Activated naive CD4-positive, alpha-beta T cell treated with anti-CD3 and anti-CD28 coated beads, Interleukin-2, amount 50 U/mL, for 72 hours (primary cell): ENCODE measurements around the gene RPS6KA5. TPM values are rescaled to one million over a fixed set of nuclear protein-coding genes. Genes with fewer than 3 reads are reported as not detected.
A peak's percentile ranks its signal among the peaks of the same experiment; 100 is the strongest.
"Not testable (repeated sequence)": the region's sequence is repeated elsewhere in the genome, so short reads cannot be mapped to it uniquely, and the experiment has no call there.

ENCODE experiments used
- ATAC-seq, 2 donors: fragments of 150-1000 bp; cut with Tn5 transposase; 2 replicates each; pipeline ENCODE4 v1.10.0; 2021; ENCODE audit warnings: mild to moderate bottlenecking in 2 of 2, moderate library complexity in 2 of 2
- DNase-seq, 2 donors: peaks; one replicate each; pipeline ENCODE4 v3.0.0; 2021 to 2022; ENCODE audit warnings: low spot score in 2 of 2
- H3K27ac Mint-ChIP-seq, 2 donors: one replicate each; pipeline ENCODE4 v1.8.0; 2022; ENCODE audit warnings: mild to moderate bottlenecking in 2 of 2, mixed read lengths in 2 of 2
- H3K36me3 Mint-ChIP-seq, 2 donors: one replicate each; pipeline ENCODE4 v1.8.0; 2022; ENCODE audit warnings: mixed read lengths in 2 of 2
- H3K9me3 Mint-ChIP-seq, 2 donors: one replicate each; pipeline ENCODE4 v1.8.0; 2022; ENCODE audit warnings: mixed read lengths in 2 of 2
- total RNA-seq, 2 donors: library from RNA; stranded (reverse); gene quantifications; one replicate each; pipeline ENCODE4 v1.2.3, GENCODE V29; 2022

RPS6KA5 gene
- total RNA-seq, 2 donors from 2014 or later = 15.7 to 17.7 TPM

DNA sequence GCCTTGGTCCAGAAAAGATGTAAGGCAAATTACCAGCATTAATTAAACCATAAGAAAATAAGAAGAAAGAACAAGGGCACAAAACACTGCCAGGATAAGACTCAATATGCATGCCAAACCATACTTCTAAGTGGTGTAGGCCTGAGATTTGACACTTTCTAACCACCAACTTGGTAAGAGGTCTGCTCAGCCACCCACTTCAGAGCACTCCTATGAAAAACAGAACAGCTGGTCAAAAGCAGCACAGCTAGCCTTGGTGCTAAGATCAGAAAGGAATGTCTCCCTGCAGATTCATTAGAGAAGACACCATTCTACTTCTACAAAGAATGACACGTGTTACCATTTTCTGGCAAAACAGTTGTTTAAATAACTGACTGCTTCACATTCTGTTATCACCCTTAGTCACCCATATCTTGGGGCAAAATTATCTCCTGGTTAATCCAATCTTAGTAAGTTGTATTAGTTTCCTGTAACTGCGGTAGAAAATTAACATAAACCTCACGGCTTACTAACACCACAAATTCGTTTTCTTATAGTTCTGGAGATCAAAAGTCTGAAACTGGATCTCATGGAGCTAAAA is 13.2 kb downstream of the RPS6KA5 start:
- Mint-ChIP-seq H3K36me3 (peaks cover 0 to 6% of the 10 kb centered on the region in 2 donors), H3K9me3 (peaks cover 0 to 4% of the 10 kb centered on the region in 2 donors), H3K27ac (peak overlapping the region in 1 of 2 donors; percentile 38)
- ATAC-seq = peak; percentile 61 to 94
- no peak for DNase-seq

DNA sequence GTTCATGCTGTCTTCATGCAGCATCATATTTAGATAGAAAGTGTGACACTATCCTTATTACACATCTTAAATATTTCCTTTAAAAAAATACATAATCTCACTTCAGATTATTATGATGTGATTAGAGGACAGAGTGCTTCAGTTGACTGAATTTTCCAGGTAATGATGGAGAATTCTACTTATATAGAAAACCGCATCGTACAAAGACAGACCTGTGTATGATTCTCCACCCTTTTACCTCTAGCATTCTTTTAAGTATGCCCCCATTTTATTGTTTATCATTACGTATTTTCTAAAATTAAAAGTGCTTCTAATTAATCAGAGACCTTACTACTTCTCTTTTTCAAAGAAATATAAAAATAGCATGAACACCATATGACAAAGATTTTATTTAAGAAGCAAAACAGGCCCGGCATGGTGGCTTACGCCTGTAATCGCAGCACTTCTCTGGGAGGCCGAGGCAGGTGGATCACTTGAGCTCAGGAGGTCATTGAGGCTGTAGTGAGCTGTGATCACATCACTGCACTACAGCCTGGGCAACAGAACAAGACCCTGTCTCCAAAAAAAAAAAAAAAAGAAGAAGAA is 13.9 kb downstream of the RPS6KA5 start:
- H3K27ac Mint-ChIP-seq = no peak overlapping the region
- no peak for DNase-seq
- peaks cover 0 to 6% of the 10 kb centered on the region in 2 donors for H3K36me3 Mint-ChIP-seq
- ATAC-seq = no peak
- peaks cover 0 to 4% of the 10 kb centered on the region in 2 donors for H3K9me3 Mint-ChIP-seq

DNA sequence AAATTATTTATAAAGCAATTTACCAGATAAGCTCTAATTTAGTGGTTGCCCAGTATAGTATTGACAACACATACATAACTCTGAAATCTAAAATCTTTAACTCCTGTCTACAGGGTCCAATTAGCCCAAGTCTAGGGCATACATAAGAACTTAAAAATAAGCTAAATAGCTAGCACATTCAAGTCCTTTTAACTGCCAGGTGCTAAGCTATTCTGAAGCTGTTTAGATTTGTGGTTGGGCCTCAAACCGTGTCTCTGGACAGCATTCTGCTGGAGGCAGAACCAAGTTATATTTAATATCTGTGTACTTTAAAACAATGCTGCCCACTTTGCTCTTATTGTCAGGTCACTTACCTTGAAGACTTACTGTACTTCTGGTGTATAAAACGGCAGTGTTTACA is 19.0 kb downstream of the RPS6KA5 start:
- DNase-seq (no peak), ATAC-seq (no peak)
- no peak overlapping the region for H3K27ac Mint-ChIP-seq
- H3K36me3 Mint-ChIP-seq = peaks cover 0 to 6% of the 10 kb centered on the region in 2 donors
- H3K9me3 Mint-ChIP-seq = peaks cover 0 to 4% of the 10 kb centered on the region in 2 donors

DNA sequence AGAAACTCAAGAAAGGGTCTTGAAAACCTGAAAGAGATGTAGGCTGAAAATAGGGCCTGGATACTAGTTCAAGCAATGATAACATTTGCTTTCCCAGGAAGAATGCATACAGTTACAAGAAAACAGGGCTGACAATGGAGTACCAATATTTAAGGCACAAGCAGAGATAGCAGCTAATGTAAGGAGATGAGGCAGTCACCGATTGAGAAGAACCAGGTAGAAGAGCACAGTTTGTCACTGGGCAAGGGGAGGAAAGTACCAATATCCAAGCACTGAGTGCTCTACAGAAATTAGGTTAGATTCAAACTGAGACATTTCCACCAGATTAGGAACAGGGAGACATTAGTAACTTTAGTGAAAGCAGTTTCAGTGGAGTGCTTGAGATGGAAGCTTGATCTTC is 19.9 kb downstream of the RPS6KA5 start:
- H3K9me3 Mint-ChIP-seq = no peaks in the 10 kb centered on the region
- H3K36me3 Mint-ChIP-seq = peaks cover 0 to under 1% of the 10 kb centered on the region in 2 donors
- no peak overlapping the region for H3K27ac Mint-ChIP-seq
- DNase-seq (no peak), ATAC-seq (no peak)

DNA sequence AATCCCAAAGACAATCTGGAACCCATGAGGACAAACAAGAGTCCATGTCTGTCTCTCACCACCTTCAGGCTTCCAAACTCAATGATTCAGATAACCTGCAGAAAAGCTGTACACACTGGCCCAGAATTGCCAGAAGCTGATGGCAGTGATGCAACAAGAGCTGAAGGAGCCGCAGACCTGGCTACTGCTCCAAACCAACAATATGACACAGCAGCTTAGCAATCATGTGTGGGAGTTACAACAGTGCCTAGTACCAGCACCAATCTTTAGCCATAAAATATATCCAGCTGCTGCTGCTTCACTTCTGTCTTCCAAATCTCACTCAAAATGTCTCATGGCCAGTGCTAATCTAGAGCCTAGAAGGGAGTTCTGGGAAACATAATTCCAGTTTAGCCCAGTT is 22.0 kb downstream of the RPS6KA5 start:
- no peak for DNase-seq

DNA sequence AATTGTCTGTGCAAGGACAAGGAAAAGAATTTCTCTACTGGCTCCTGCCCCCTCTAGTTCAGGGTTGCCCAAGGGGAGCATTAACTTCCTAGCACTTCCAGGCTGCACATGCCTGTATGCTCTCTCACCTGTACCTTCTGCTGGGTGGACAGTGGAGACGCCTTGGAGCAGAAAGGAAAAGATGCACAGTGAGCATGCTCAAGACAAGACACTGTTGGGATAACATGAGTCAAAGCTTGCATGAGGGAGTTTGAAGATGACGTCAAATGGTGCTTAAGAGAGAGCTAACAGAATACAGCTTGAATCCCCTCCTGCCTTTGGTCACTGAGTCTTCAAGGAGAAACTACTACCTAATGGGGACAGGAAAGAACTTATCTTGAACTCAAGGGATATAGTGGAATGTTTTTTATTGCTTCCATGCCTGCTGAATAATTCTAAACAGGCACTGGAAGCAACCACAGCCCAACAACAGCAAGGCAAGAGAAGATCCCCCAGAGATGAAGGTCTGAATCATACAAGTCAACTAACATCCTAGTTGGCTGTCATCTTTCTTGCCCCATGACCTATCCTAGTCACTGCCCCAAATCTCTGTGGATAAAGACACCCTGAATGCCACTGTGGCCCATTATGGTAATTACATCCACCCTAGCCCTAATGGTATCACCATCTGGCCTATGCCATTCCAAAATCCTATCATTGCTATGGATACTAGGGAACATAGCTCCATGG is 23.5 kb downstream of the RPS6KA5 start:
- Mint-ChIP-seq H3K36me3 (peaks cover 0 to 10% of the 10 kb centered on the region in 2 donors), H3K27ac (no peak overlapping the region), H3K9me3 (no peaks in the 10 kb centered on the region)
- ATAC-seq (peak in 1 of 2 donors; percentile 37), DNase-seq (no peak)

More for the DNA sequence above, 22.0 kb downstream of the RPS6KA5 start:
- H3K27ac Mint-ChIP-seq = no peak overlapping the region
- H3K9me3 Mint-ChIP-seq = no peaks in the 10 kb centered on the region
- H3K36me3 Mint-ChIP-seq = peaks cover 0 to 6% of the 10 kb centered on the region in 2 donors
- no peak for ATAC-seq

DNA sequence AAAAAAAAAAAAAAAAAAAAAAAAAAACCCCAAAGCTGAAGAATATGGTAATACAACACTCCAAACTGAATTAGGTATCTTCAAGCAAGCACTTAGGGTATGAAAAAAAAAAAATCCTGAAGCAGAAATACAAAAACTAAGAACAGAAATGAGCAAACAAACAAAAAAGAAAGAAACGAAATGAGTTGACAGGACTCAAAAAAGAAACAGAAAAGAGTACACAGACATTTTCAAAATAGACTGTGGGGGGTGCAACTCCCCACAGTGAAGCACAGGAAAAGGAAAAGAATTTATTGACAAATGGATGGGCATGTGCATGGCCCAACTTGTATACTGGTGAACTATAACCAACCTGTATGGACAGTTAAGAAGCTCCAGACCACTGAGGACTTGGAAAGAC is 24.6 kb downstream of the RPS6KA5 start:
- Mint-ChIP-seq H3K27ac (peak overlapping the region in 1 of 2 donors; percentile 2), H3K36me3 (peaks cover 0 to 12% of the 10 kb centered on the region in 2 donors), H3K9me3 (no peaks in the 10 kb centered on the region)
- peak; percentile 43 to 83 for ATAC-seq
- no peak for DNase-seq

DNA sequence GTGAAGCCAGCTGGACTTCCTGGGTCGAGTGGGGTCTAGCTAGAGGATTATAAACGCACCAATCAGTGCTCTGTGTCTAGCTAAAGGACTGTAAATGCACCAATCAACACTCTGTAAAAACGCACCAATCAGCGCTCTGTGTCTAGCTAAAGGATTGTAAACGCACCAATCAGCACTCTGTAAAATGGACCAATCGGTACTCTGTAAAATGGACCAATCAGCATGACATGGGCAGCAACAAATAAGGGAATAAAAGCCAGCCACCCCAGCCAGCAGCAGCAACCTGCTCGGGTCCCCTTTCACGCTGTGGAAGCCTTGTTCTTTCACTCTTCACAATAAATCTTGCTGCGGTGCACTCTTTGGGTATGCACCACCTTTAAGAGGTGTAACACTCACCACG is 26.1 kb downstream of the RPS6KA5 start:
- not testable (repeated sequence) for H3K27ac Mint-ChIP-seq, ATAC-seq, H3K9me3 Mint-ChIP-seq, DNase-seq
- peaks cover 0 to 12% of the 10 kb centered on the region in 2 donors for H3K36me3 Mint-ChIP-seq

DNA sequence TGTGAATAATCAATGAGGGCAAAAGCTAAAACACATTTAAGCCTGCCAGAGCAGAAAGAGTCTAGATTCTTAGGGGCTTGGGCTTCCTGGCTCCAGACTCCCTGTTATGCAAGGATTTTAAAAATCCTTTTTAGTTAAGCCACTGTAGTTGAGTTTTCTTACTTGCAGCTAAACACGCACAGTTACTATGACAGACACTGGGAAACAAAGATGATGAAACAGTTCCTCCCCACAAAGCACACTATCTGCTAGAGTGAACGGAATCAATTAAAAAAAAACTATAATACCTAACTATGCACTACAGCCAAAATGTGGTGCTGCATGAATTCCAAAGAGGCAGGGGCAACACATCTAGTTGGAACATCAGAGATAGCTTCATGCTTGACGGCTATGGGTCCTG is 28.2 kb downstream of the RPS6KA5 start:
- no peak for DNase-seq
- H3K9me3 Mint-ChIP-seq = no peaks in the 10 kb centered on the region
- H3K27ac Mint-ChIP-seq = peak overlapping the region in 1 of 2 donors; percentile 50
- H3K36me3 Mint-ChIP-seq = peaks cover 0 to 12% of the 10 kb centered on the region in 2 donors
- ATAC-seq = no peak

DNA sequence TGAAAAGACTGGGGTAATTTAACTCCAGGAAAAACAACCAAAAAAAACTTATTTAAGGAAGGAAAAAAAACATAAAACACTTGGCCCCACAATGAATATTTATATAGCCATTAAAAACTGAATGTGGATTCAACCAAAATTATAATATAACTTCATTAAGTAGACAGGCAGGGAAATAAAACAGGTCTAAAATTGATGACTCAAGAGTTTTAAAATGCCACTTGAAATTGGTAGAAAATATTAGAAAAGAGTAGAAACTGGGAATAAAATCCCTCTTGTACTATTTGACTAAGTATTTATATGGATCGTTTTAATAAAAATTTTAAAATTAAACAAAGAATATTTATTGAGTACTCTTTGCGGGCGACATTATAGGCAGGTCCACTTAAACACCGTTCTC is 28.8 kb downstream of the RPS6KA5 start:
- DNase-seq (no peak), ATAC-seq (no peak)
- Mint-ChIP-seq H3K9me3 (no peaks in the 10 kb centered on the region), H3K36me3 (peaks cover 0 to 12% of the 10 kb centered on the region in 2 donors), H3K27ac (no peak overlapping the region)

DNA sequence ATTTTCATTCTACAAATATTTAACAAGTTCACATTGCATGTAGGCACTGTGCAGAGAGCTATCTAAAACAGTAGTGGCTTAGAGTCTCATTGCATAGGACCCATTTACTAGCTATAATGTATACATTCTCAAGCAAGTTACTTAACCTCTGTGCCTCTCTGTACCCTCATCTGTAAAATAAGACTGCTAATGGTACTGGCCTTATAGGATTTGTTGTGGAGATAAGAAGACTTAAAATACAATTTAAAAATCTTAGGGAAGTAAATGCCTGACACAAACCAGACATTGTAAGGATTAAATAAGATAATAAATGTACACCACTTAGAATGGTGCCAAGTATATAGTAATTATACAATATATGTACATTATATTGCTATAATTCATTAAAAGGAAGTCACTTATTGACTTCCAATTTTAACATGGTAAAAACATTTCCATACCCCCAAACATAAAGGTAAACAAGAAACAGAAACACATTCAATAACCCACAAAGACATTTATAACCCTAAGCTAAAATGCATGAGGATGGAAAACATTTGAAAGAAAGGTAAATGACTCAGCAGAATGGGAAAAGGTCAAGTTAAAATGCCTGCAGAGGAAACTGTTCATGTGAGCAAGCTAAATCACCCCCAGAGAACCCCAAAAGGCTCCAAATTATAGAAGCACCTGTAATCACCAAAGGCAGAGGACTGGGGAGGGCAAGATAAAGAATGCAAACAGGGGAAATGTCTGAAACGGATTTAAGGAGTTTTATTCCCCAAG is 30.8 kb downstream of the RPS6KA5 start:
- DNase-seq (no peak), ATAC-seq (peak in 1 of 2 donors; percentile 28)
- Mint-ChIP-seq H3K9me3 (no peaks in the 10 kb centered on the region), H3K27ac (peak overlapping the region in 1 of 2 donors; percentile 45), H3K36me3 (peaks cover 0 to 11% of the 10 kb centered on the region in 2 donors)

DNA sequence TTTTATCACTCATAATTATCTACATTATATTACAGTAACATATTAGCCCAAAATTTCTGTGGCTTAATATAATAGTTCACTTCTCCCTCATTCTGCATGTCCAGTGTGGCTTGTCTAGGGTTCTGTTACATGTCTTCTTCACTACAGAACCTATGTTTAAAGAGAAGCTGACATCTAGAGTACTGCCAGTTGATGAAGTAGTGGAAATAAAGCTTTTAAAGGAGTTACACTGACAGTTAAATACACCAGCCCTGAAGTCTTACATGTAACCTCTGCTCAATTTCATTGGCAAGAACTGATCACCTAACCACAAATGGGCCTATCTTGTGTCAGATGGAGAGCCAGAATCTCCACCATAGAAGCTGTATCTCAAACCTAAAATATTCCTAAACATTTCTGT is 32.9 kb downstream of the RPS6KA5 start:
- no peaks in the 10 kb centered on the region for H3K9me3 Mint-ChIP-seq
- no peak for ATAC-seq
- no peak overlapping the region for H3K27ac Mint-ChIP-seq
- peaks cover 0 to 6% of the 10 kb centered on the region in 2 donors for H3K36me3 Mint-ChIP-seq
- no peak for DNase-seq

DNA sequence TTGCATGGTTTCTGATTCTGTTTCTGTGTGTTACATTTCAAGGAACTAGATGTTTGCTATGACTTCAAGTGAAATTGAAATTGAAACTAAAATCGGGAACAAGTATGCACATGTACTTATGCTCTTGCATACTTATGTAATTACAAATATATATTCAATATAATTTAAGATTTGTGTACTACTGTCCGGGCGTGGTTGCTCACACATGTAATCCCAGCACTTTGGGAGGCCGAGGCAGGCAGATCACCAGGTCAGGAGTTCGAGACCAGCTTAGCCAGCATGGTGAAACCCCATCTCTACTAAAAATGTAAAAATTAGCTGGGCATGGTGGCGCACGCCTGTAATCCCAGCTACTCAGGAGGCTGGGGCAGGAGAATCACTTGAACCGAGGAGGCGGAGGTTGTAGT is 37.8 kb downstream of the RPS6KA5 start:
- H3K9me3 Mint-ChIP-seq, DNase-seq, H3K36me3 Mint-ChIP-seq: not testable (repeated sequence)
- peak; percentile 84 to 92 for ATAC-seq
- peak overlapping the region; percentile 84 to 89 for H3K27ac Mint-ChIP-seq

DNA sequence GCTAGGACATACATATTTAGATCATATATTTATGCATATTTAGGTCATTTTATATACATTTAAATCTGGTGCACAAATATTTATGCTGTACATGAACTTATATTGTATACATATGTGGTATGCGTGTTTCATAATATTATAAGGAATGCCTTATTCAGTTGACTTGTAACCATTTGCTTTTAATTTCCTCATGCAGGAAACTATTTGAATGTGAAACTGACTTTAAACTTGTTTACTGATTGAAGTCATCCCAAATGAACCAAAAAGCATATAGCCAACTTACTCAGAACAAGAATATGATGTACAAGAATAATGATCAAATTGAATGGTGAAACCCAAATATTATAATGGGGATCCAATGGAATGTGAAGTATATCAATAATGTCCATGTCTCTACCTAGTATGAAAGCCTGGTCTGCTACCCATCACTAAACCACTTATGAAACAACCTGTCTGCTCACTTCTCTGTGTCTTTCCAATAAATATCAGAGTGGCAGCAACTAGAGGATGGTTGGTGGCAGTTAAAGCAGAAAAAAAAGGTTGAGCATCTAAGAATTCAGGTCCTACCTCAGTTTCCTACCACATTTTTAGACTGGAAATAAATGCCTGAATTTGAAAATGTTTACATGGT is 38.3 kb downstream of the RPS6KA5 start:
- ATAC-seq = peak; percentile 53 to 74
- peaks cover 0 to 5% of the 10 kb centered on the region in 2 donors for H3K36me3 Mint-ChIP-seq
- no peak for DNase-seq
- peak overlapping the region; percentile 84 to 89 for H3K27ac Mint-ChIP-seq
- no peaks in the 10 kb centered on the region for H3K9me3 Mint-ChIP-seq

DNA sequence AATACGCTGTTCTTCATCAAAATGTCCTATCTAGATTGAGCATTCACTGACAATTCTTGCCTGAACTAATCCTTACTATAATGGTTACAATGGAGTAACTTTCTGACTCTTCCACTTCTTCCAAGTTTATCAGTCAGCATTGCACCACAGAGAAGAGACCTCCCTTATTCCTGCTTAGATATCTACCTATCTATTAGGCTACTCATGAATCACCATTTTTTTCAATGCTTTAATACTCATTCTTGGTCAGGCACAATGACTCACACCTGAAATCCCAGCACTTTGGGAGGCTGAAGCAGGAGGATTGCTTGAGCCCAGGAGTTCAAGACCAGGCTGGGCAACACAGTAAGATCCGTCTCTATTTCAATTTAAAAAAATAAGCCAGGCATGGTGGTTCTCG is 39.3 kb downstream of the RPS6KA5 start:
- peaks cover 0 to 5% of the 10 kb centered on the region in 2 donors for H3K36me3 Mint-ChIP-seq
- H3K27ac Mint-ChIP-seq = peak overlapping the region in 1 of 2 donors; percentile 84
- ATAC-seq (no peak), DNase-seq (no peak)
- H3K9me3 Mint-ChIP-seq = no peaks in the 10 kb centered on the region

DNA sequence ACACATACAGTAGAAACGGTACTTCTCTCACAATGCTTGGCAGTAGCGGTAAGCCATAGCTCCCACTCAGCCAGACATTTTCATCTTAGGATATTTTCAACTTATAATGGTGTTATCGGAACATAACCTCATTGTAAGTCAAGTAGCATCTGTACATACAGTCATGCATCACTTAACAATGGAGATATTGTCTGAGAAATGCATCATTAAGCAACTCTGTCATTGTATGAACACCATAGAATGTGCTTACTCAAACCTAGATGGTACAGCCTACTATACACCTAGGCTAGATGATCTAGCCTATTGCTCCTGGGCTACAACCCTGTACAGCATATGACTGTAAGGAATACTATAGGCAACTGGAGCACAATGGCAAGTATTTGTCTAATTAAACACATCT is 40.8 kb downstream of the RPS6KA5 start:
- DNase-seq = no peak
- Mint-ChIP-seq H3K36me3 (peaks cover 0 to 5% of the 10 kb centered on the region in 2 donors), H3K27ac (no peak overlapping the region), H3K9me3 (no peaks in the 10 kb centered on the region)
- ATAC-seq = no peak
